Muscle of arm (tissue), 12 donors: Measurements from ENCODE around the gene RGS5. TPM values are rescaled to one million over a fixed set of nuclear protein-coding genes. Genes with fewer than 3 reads are reported as not detected.

Experiments used
- DNase-seq: peaks from one replicate; pipeline ENCODE4 v3.0.0-alpha.2; 2013
- polyA plus RNA-seq, 12 donors: library from polyadenylated mRNA; unstranded; fragments of 120-200 nt; gene quantifications; one replicate each; pipeline ENCODE4 v1.2.1, GENCODE V29; 2013; ENCODE audit not compliant: insufficient read length in 12 of 12

Gene RGS5
- polyA plus RNA-seq, 12 donors: 29.0 to 59.6 (median 40.5) TPM; not detected in 1

DNA sequence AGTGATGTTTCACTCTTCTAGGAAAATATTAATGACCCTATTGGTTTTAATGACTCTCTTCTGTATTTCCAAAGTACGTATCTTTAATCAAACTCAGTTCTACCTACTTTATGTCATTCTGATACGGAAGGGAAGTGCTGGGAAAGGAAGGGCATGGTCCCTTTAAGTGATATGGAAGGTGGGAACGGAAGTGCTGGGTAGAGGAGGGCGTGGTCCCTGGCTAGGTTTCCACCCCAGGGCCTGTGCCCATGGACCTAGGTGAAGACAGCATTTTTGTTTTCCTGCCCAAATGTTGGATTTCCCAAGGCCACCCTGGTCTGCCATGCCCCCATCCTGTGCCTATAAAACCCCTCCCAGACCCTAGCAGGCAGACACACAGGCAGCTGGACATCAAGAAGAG, 109.5 kb downstream of the RGS5 start:
- DNase-seq: no peak

Other genes starting within 250 kb of the RGS5 start
- gene RGS4, start 133.6 kb downstream of the RGS5 start, polyA plus RNA-seq: 1 to 10 TPM in 10 of 12 donors, not detected in 2; 1.3 to 2.5 (median 1.8) TPM
- gene NUF2, start 119.0 kb upstream of the RGS5 start, polyA plus RNA-seq: 10 to 100 TPM in 9 of 12 donors, 1 to 10 TPM in 2, not detected in 1; 6.3 to 22.5 (median 14.8) TPM